Kidney (tissue), 14 donors: ENCODE results near the gene HOXD12. TPM values are rescaled to one million over a fixed set of nuclear protein-coding genes. Genes with fewer than 3 reads are reported as not detected.

Source experiments
- DNase-seq, 5 donors: peaks; one replicate each; pipeline ENCODE4 v3.0.0-alpha.2; 2013 to 2020
- FAIRE-seq: peaks from 2 replicates; lab custom pipeline; 2012; peaks lifted over from hg19 to GRCh38; lab: Jason Lieb, UNC
- H3K27ac ChIP-seq, 2 donors: one replicate each; pipeline ENCODE4 v1.7.0; 2013; ENCODE audit warnings: low read depth in 2 of 2, low read length in 2 of 2, inconsistent platforms in 1 of 2
- H3K27me3 ChIP-seq: one replicate; pipeline ENCODE4 v1.7.1; 2013; ENCODE audit warnings: low read length, inconsistent platforms; ENCODE audit not compliant: control insufficient read depth, insufficient read depth
- H3K36me3 ChIP-seq, 3 donors: one replicate each; pipeline versions ENCODE4 v1.7.0 to v1.7.1; 2013; ENCODE audit warnings: low read length in 3 of 3, control low read depth in 1 of 3, inconsistent platforms in 1 of 3; ENCODE audit not compliant: insufficient read depth in 3 of 3, control insufficient read depth in 2 of 3
- H3K4me1 ChIP-seq, 3 donors: one replicate each; pipeline versions ENCODE4 v1.7.0 to v1.7.1; 2013; ENCODE audit warnings: low read length in 3 of 3, inconsistent platforms in 1 of 3, low read depth in 1 of 3; ENCODE audit not compliant: control insufficient read depth in 2 of 3, insufficient read depth in 2 of 3
- H3K4me3 ChIP-seq, 3 donors: one replicate each; pipeline versions ENCODE4 v1.7.0 to v1.8.1; 2013; ENCODE audit warnings: low read length in 3 of 3, control low read depth in 1 of 3, inconsistent platforms in 1 of 3
- H3K9ac ChIP-seq, 3 donors: one replicate each; pipeline versions ENCODE4 v1.7.0 to v1.7.1; 2013; ENCODE audit warnings: low read length in 3 of 3, control low read depth in 1 of 3, inconsistent platforms in 1 of 3
- H3K9me3 ChIP-seq, 3 donors: one replicate each; pipeline versions ENCODE4 v1.7.0 to v1.7.1; 2013; ENCODE audit warnings: low read length in 3 of 3, control low read depth in 1 of 3, inconsistent platforms in 1 of 3; ENCODE audit not compliant: control insufficient read depth in 2 of 3, insufficient read depth in 1 of 3
- intact Hi-C: fragments of 100-400 bp; cut with DNase I; formaldehyde crosslinking; loops from one replicate; pipeline ENCODE4 v1.11.1; 2022
- polyA plus RNA-seq: library from polyadenylated mRNA; stranded (reverse); fragments of 350-450 nt; fragmentation: Illumina TruSeq; extraction: RNeasy Lipid Tissue Mini Kit (QIAGEN cat#74804); gene quantifications from one replicate; pipeline ENCODE4 v1.2.3, GENCODE V29; 2014; ENCODE audit warnings: low read depth, low replicate concordance; ENCODE audit not compliant: insufficient read depth
- total RNA-seq: library from RNA; stranded (reverse); fragmentation: NEBNext Ultra II Directional; extraction: Animal tissue kit (Norgen Biotek cat#: 25700); gene quantifications from one replicate; pipeline ENCODE4 v1.2.1, GENCODE V29; 2021
- TF ChIP-seq, protein P1 (sequence below): IDR thresholded peaks from 3 replicates; pipeline ENCODE4 v1.5.1; 2012; ENCODE audit warnings: mild to moderate bottlenecking, moderate library complexity, borderline replicate concordance; ENCODE audit not compliant: insufficient read depth; ENCODE audit errors: extremely low read depth
- donor health status: control.
- donor health status: control.
- donor health status: control.
- donor health status: control.
- donor health status: control.
- donor health status: DM: yes; HTN: yes; CAD: no.
- donor health status: Normal renal cell carcinoma (clear cell type).

HOXD12 gene
- total and polyA plus RNA-seq, 2 donors from 2014 or later, result not detected

DNA sequence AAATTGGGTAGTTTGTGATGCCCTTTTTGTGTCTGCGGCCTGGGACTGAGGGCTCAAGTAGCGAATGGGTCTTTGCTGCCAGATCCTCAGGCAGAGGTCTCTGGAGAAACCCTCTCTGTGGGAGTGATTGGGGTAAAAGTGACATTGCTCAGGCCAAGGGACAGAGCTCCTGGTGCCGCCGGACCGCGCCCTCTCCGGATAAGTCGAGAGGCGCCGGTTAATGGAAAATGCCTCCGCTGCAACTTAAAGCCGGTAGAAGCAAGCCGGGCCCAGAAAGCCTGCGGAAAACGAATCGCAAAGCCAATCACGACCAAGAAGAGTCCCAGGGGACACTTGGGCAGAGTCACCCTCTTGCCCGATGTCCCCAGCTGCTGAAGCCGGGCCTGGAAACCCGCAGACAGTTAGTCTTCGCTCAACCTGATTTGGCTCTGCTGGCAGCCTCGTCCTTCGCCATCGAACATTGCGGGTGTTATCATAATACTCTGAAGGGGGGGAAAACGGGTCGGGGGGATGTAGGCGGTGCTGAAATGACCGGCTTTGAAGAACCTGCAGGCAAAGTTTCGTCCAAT is 352 bp upstream of the HOXD12 start:
- peak in 1 of 5 donors; percentile 44 for DNase-seq
- intact Hi-C loops, result loop anchor here (10.0 kb wide), 1 partner anchor 414 kb away; no protein-coding TSS in a partner anchor
- H3K27me3 ChIP-seq, result peaks cover 68% of the 10 kb centered on the region
- H3K27ac ChIP-seq, result no peak overlapping the region
- H3K4me1 ChIP-seq, result peaks cover 0 to 7% (median 5%) of the 10 kb centered on the region in 3 donors
- FAIRE-seq, result no peak
- H3K36me3 ChIP-seq, result no peaks in the 10 kb centered on the region
- peak overlapping the region in 1 of 3 donors; percentile 6 for H3K4me3 ChIP-seq
- H3K9ac ChIP-seq, result no peak overlapping the region
- no peaks in the 10 kb centered on the region for H3K9me3 ChIP-seq
- TF ChIP-seq, protein P1, sequence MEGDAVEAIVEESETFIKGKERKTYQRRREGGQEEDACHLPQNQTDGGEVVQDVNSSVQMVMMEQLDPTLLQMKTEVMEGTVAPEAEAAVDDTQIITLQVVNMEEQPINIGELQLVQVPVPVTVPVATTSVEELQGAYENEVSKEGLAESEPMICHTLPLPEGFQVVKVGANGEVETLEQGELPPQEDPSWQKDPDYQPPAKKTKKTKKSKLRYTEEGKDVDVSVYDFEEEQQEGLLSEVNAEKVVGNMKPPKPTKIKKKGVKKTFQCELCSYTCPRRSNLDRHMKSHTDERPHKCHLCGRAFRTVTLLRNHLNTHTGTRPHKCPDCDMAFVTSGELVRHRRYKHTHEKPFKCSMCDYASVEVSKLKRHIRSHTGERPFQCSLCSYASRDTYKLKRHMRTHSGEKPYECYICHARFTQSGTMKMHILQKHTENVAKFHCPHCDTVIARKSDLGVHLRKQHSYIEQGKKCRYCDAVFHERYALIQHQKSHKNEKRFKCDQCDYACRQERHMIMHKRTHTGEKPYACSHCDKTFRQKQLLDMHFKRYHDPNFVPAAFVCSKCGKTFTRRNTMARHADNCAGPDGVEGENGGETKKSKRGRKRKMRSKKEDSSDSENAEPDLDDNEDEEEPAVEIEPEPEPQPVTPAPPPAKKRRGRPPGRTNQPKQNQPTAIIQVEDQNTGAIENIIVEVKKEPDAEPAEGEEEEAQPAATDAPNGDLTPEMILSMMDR, result no peak

DNA sequence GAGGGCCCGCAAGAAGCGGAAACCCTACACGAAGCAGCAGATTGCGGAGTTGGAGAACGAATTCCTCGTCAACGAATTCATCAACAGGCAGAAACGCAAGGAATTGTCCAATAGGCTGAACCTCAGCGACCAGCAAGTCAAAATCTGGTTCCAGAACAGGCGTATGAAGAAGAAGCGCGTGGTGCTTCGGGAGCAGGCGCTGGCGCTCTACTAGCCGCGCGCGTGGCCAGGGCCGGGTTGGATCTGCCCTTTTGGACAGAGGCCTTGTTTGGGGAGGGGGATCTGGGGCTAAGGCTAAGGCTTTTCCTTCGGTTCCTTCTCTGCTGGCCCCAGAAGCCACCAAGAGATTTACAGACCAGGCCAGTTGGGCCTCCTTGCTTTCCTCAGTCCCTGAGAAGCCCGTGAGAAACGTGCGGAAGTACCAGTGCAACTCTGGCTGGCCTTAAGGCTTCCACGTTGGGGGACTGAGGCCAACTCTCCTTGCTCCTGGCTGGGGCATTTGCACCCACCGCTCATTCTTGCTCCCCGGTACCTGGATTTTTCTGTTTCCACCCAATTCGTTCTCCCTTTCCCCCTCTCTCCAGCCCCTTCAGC is 1.0 kb downstream of the HOXD12 start:
- H3K9me3 ChIP-seq, result no peaks in the 10 kb centered on the region

DNA sequence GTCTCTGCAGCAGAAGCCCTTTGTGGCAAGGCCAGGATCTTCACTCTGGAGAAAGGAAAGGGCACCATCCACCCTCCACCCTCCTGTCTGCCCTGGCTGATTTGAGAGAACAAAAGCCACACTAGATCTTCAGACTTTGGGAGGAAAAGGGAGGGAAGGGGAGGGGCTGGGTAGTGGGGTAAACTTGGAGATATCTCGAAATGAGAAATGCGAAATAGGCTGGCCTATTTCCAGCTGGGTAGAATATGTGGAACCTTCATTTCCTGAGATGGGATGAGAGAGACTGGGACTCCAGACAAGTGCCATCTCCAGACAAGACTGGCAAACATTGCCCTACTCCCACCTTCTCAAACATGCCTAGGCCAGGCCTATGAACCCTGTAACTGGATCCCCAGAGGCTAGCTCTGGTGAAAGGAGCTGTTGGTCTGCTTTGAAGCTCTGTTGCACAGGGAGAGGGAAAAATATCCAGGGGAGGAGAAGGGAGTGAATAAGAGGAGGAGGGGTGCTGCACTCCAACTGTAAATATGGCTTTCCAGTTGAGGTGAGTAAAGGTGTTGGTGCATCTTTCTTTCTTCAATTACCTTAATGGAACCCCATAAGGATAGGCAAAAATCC is 1.7 kb downstream of the HOXD12 start:
- TF ChIP-seq, protein P1, result no peak
- DNase-seq, result peak in 3 of 5 donors; percentile 66 to 81 (median 80)
- Histone ChIP-seq H3K9ac (no peak overlapping the region), H3K27ac (no peak overlapping the region), H3K4me3 (no peak overlapping the region), H3K9me3 (no peaks in the 10 kb centered on the region), H3K27me3 (peaks cover 47% of the 10 kb centered on the region), H3K4me1 (peaks cover 0 to 13% (median 5%) of the 10 kb centered on the region in 3 donors), H3K36me3 (no peaks in the 10 kb centered on the region)
- intact Hi-C loops, result no loop called here
- FAIRE-seq, result no peak

More for the DNA sequence above, 1.0 kb downstream of the HOXD12 start:
- TF ChIP-seq, protein P1, result no peak
- Histone ChIP-seq H3K27me3 (peaks cover 54% of the 10 kb centered on the region), H3K4me3 (no peak overlapping the region), H3K4me1 (peaks cover 0 to 10% (median 5%) of the 10 kb centered on the region in 3 donors), H3K36me3 (no peaks in the 10 kb centered on the region), H3K9ac (no peak overlapping the region), H3K27ac (no peak overlapping the region)
- DNase-seq (peak in 3 of 5 donors; percentile 38 to 69 (median 45)), FAIRE-seq (no peak)
- intact Hi-C loops, result no loop called here
